Head of caudate nucleus (tissue), 42 donors: ENCODE data around the gene KCTD17.
A peak's percentile ranks its signal among the peaks of the same experiment; 100 is the strongest.

Experiments
- DNase-seq, 42 donors: peaks; one replicate each; pipeline versions ENCODE4 v3.0.0 to v3.0.0-alpha.2; 2020 to 2021; ENCODE audit warnings: mixed read lengths in 7 of 42
- intact Hi-C: fragments of 100-400 bp; cut with DNase I; formaldehyde crosslinking; loops from one replicate; pipeline ENCODE4 v1.15.0; 2022

The KCTD17 gene, protein sequence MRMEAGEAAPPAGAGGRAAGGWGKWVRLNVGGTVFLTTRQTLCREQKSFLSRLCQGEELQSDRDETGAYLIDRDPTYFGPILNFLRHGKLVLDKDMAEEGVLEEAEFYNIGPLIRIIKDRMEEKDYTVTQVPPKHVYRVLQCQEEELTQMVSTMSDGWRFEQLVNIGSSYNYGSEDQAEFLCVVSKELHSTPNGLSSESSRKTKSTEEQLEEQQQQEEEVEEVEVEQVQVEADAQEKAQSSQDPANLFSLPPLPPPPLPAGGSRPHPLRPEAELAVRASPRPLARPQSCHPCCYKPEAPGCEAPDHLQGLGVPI

DNA sequence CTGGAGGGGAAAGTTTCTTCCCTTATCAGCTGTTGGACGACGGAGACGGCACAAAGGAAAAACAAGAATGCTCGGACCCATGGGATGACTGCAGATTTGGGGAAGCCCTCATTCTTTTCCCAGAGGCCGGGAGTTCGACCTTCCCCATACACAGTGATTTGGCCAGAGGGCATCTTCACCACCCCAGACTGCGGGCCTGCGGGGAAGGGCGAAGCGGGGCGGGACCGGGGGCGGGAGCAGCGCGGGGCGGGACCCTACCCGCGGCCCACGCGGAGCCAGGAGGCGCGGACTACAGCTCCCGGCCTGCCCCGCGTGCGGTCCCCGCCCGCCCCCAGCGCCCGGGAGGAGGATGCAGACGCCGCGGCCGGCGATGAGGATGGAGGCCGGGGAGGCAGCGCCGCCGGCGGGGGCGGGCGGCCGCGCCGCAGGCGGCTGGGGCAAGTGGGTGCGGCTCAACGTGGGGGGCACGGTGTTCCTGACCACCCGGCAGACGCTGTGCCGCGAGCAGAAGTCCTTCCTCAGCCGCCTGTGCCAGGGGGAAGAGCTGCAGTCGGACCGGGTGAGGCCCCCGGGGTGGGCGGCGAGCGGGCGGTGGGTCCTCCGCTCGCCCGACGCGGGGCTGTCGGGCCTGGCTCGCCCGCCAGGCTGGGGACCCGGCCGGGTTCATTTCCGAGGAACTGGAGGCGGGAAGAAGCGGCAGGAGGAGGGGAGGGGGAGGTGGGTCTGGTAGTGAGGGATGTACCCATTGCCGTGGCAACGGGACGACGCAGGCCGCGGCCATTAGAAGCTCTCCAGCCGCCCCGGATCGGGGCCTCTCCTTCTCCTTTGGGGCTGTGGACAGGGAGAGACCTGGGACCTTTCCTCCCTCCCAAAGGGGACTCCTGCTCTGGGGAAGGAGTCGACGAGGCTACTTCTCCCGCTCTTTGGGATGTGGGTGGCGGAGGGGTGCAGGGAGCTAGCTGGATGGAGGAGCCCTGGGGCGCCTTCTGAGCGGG lies at the start of gene KCTD17:
TSS of gene KCTD17 (plus strand) at position 352 of the 995 bp plus-strand sequence. CDS start at position 371, 19 bp downstream.
- intact Hi-C loops: no loop called here
- peak in 41 of 42 donors; percentile 61 to 92 (median 83) for DNase-seq

DNA sequence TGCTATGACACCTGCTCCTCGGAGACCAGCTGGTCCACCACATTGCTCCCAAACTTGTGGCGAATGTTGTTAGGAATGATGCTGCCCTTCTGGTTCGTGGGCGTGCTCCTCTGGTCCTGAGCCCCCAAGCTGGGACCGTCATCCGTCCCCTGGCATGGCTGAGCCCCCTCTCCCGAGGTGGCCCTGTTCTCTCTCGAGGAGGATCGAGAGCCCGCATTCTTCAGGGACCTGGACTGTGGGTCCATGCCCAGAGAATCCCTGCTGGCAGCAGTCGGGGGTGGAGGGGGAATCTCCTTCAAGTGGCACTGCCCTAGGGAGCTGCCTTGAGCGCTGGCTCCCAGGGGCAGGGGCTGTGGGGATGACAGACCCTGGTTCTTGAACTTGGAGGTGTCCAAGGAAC lies 49.7 kb upstream of the KCTD17 start:
- intact Hi-C loops: no loop called here
- peak in 1 of 42 donors; percentile 11 for DNase-seq

DNA sequence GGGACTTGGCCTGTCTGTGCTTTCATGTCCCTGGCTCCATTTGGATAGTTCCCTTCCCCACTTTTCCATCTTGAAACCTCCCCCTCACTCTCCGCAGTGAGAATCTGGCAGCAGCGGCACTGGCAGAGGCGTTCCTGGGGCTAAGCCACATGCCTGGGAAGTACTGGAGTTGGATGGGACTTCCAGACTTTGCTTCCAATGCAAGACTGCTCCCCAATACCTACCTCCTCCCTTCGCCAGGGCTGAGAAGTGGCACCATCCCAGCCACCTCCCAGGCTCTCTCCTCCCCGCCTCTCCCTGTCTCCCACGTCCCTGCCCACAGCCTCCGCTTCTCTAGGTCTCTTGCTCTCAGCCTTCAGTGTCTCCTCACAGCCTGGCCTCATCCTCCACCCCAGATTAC lies 48.9 kb upstream of the KCTD17 start:
- intact Hi-C loops: no loop called here
- peak in 9 of 42 donors; percentile 26 to 54 (median 33) for DNase-seq

DNA sequence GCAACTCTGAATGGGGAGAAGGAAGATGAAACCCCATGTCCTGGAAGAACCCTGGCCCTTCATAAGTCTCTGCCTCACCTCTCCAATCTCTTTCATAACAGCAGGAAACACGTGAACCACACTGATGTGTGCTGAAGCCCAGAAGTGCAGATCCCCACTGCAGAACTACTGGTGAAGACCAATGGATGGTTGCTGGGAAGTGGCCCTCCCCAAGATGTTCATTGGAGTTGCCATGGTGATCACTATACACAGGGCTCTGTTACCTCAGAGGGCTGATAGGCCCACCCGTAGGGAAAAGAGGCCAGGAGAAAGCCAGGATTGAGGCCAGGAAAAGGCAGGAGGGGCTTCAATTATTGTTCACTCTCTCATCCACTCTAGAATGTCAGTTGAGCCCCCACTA lies 43.9 kb upstream of the KCTD17 start:
- DNase-seq: peak in 1 of 42 donors; percentile 9
- intact Hi-C loops: no loop called here

DNA sequence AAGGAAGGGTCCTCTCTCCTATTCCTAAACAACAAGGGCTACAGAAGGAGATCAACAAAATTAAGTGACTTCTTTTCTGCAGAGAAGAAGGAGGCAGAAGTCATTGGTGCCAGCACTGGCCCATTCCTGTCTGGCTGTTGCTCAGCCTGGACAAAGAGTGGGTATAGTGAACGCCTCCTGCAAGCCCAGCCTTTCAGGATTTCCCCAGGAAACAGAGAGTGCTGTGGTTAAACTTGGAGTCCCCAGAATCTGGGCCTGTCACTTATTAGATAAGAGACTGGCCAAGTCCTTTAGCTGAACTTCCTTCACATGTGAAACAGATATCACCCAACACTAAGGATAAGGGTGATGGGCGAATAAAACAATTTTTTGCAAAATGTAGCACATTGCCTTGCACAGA lies 43.2 kb upstream of the KCTD17 start:
- intact Hi-C loops: no loop called here

DNA sequence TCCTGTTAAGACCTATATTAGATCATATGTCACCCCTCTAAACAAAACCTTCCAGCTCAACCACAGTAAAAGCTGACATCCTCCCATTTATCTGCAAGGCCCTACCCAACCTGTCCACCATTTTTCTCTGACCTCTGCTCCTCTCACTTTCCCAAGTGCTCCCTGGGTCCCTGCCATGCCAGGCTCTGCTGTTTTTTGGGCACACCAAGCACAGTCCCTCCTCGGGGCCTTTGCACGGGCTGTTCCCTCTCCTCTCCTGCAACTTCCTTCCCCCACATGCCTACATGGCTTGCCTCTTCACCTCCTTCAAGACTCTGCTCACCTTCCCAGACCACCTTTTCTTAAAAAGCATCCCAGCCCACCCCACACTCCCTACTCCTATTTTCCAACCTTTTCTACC lies 42.1 kb upstream of the KCTD17 start:
- DNase-seq: peak in 1 of 42 donors; percentile 7
- intact Hi-C loops: no loop called here

More for the DNA sequence above, 43.2 kb upstream of the KCTD17 start:
- peak in 1 of 42 donors; percentile 8 for DNase-seq

DNA sequence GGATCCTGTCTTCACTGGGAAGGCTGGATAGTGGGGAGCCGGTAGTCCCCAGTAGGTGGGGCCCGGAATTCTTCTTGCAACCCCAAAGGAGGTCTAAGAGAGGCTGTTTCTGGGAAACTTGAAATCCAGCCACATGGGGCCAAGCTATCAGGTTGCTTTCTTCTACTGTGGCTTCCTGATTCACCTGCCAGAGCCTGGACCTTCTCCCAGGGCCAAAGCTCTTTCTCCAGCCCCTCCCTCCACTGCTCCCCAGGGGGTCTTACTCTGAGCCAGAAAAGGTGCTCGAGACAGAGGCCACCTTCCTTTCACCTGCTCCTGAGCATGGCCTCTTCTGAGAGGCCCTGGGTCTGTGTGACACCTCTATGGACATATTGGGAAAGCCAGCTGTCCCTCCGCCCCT lies 41.4 kb upstream of the KCTD17 start:
- peak in 1 of 42 donors; percentile 15 for DNase-seq
- intact Hi-C loops: no loop called here

DNA sequence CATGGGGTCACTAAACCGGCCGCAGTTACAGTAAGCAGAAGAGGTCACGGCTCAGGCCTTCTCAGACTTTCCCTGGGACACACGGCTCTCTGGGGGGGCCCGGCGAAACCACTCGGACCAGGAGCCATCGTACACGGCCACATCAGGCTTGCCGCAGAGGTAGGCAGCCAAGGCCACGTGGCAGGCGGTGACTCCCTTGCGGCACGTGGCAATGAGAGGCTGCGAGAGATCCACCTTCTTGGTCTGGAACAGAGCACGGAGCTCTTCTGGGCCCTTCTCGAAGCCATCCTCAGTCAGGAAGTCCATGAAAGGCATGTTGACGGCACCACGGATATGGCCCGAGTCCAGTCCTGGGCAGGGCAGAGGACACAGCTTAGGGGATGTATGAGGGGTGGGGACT lies 40.6 kb upstream of the KCTD17 start:
- intact Hi-C loops: no loop called here
- DNase-seq: peak in 1 of 42 donors; percentile 15

DNA sequence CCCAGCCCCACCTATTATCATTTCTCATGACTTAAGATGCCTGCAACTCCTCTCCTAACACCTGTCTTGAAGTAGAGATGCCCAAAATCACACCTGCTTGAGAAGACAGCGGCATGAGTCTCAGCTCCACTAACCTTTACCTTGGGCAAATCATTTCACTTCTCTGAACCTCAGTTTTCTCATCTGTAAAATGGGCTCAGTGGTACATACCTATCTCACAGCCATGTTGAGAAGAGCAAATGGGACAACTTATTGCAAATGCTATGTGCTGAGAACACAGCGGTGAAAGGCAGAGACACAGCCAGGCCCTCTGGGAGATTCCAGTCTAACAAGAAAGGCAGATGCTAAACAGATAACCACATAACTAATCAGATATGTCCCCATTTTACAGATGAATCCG lies 40.1 kb upstream of the KCTD17 start:
- DNase-seq: no peak
- intact Hi-C loops: no loop called here

DNA sequence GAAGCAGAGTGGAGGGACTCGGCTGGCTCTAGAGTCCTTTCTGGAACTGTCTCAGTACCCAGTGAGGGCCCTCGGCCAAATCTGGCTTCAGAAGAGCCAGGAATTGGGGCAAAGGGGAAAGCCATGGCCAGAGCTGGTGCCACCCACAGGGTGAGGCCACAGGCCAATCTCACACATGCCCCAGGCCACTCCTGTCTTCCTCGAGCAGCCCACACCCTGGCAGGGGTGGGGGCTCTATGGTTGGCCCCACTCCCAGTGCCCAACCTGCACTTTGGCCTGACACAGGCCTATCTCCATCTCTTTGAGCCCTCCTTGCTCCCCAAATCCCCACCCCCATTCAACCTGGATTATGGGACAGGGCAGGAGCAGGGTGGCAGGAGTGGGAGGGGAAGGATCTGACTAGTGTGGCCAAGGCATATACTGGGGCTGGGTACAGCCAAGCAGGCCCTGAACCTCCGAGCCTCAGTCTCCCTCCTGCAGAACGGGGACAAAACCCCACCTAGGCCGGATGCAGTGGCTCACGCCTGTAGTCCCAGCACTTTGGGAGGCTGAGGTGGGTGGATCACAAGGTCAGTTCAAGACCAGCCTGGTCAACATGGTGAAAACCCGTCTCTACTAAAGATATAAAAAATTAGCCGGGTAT lies 39.2 kb upstream of the KCTD17 start:
- DNase-seq: peak in 15 of 42 donors; percentile 28 to 72 (median 56)
- intact Hi-C loops: no loop called here

DNA sequence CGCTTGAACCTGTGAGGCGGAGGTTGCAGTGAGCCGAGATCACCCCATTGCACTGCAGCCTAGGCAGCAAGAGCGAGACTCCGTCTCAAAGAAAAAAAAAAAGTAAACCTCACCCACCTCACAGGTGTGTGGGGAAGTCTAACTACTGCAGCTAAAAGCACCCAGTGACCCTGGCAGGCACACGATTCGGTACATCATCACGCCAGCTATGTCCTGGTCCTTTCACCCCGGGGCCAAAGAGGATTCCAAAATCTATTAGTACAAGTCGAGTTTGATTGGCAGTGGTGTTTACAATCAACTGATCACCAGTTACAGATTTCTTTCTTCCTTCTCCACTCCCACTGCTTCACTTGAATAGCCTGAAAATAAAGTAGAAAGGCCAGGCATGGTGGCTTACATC lies 38.6 kb upstream of the KCTD17 start:
- intact Hi-C loops: no loop called here
- no peak for DNase-seq

DNA sequence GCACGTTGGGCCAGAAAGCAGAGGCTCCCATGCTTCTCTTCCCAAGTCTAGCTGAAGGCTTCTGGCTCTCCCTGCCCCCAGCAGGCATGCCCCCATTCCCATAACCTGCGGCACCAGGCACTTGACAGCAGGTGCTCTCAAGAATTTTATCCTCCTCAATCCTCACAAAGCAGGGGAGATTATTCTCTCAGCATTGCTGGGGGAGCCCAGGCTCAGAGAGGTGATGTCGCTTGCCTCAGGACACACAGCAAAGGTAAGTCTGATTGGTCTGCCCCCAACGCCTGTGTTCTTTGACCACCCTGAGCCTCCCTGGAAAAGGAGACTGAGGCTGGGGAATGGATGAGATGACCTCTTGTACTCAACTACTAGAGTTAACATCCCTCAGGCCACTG lies 37.1 kb upstream of the KCTD17 start:
- intact Hi-C loops: no loop called here
- no peak for DNase-seq

DNA sequence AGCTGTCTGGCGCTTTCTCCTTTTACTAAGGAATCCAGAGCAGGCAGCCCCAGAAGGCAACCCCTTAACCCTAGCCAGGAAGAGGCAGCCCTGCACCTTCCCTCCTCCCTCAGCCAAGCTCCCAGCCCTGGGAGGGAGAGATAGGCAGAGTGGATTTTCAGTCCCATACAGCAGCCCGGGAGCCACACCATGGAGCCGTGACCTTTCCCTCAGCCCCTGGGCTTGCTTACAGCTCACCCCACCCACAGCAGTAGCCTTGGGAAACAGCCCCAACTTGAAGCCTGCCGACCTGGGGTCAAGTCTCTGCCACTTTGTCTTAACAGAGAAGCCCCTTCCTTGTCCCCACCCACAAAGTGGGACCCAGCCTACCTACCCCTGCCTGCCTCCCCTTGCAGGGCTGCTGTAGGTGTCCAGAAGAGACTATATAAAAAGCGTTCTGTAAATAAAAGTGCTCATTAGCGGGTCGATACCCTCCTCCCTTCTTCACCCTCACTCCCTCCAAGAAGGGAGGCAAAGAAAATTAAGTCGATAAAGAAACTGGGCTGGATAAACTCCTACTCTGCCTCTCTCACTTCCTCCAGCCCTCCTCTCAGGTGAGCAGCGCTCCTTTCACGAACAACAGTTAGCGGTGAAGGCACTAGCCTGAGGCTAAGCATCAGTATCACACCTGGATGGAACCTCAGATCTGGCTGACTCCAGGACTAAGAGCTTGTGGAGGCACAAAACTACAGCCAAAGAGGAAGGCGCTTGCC lies 36.5 kb upstream of the KCTD17 start:
- no peak for DNase-seq
- intact Hi-C loops: no loop called here

DNA sequence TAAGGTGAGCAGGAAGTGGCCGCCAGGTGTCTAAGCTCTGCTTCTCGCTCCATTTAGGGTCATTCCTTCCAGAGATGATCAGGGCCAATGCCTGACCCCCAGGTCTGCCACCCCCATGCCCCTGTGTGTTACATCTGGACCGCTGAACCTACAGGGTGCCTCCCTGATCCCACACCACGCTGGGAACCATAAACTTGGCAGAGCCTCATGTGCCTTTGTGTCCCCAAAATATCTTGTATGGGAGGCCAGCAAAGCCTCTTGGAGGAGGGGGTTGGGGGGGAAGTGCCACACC lies 36.0 kb upstream of the KCTD17 start:
- intact Hi-C loops: no loop called here
- no peak for DNase-seq

DNA sequence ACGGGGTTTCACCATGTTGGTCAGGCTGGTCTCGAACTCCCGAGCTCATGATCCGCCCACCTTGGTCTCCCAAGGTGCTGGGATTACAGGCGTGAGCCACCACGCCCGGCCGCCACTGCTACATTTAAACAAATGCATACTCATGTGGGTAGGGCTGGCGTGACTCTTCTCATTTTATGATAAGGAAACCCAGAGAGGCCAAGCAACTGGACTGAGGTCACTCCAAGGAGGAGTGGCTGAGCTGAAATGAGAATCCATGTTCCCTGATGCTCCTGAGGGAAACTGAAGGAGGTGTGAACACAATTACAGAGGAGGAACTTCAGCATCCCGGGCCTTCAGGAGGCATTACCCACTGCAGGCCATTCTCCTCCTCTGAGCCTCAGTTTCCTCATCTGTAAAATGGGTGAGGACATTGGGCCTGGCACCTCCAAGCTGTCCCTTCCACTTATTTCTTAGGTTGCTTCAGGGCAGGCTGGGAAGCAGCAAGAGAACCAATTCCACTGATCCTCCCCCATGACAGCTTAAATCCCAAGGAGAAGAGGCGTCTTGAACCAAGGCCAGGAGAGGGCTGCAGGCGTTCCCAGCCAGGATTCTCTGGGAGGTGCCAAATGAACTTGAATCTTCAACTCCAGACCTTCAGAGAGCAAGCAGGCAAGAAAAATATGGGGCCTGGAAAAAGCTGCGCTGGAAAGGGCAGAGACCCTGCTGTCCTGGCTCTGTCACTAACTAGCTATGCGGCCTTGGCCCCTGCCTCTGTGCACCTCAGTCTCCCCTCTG lies 35.2 kb upstream of the KCTD17 start:
- intact Hi-C loops: no loop called here
- peak in 7 of 42 donors; percentile 31 to 70 (median 47) for DNase-seq

DNA sequence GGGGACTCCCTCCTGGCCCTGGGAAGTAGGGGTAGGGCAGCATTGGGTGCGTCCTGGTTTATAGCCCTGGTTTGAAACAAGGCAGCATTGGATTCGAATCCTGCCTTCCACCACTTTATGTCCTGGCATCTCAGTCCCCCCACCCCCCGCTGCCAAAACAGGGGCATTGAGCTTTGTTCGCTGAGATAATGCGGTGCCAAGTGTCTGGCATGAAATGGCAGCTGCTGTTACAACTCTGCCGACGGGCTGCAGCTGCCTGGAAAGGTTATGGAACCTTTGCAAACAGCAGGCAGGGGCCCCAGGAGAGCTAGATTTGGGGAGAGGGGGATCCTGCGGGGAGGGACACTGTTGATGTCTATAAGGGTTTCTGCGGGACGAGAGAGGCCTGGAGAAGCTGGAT lies 34.2 kb upstream of the KCTD17 start:
- intact Hi-C loops: no loop called here
- DNase-seq: peak in 4 of 42 donors; percentile 23 to 52 (median 46)

DNA sequence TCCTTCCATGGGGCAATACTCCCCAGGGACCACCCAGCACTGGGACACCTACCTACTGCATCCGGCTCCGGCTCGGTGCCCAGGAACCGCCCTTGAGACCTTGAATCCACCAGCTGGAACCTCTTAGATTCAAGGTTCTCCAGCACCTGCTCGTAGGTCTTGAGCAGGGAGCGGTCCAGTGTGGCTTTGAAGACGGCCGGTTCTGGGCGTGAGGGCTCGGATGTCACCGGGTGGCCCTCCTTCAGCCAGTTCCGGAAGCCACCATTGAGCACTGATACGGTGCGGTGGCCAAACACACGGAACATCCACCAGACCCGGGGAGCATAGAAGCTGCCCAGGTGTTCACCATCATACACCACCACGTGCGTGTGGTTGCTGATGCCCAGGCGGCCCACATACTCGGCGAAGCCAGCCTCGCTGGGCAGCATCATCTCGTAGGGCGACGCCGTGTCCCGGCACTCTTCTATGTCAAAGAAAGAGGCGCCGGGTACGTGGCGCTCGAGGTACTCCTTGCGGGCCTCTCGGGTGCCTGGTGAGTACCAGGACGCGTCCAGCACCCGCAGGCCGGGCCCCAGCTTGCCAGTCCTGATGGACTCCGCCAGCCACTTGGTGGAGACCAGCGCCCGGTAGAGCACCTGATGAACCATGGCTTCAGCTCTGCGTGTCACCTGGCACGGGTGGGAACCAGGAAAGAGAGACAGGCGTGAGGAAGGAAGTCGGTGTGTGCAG lies 33.3 kb upstream of the KCTD17 start:
- intact Hi-C loops: no loop called here
- peak in 1 of 42 donors; percentile 54 for DNase-seq
